HG03103 (cell line): Measurements from ENCODE around the gene PHLPP1.
"Not testable (repeated sequence)": the region's sequence is repeated elsewhere in the genome, so short reads cannot be mapped to it uniquely, and the experiment has no call there.

Experiments
- ATAC-seq: cut with Tn5 transposase; IDR thresholded peaks from one replicate; pipeline ENCODE4 v1.9.1; 2021; ENCODE audit warnings: low read depth; ENCODE audit not compliant: unreplicated experiment

The PHLPP1 gene

DNA sequence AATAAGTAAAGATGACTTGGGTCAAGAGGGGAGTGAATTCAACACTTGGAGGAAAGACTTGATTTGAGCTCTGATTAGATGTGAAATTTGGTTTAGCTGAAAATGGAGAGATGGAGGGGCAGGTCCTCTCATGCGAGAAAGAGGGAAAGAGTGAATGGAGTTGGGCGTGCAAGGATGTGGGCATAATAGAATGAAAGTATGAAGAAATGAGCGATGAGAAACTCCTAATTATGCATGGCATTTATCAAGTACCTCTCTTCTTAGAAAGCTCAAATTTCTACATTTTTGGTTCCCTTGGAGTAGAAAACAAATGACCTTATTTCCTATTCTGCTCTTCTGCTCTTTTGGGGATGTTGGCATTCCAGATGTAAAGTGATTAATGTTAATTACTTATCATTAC lies 161.5 kb downstream of the PHLPP1 start:
- no peak for ATAC-seq

DNA sequence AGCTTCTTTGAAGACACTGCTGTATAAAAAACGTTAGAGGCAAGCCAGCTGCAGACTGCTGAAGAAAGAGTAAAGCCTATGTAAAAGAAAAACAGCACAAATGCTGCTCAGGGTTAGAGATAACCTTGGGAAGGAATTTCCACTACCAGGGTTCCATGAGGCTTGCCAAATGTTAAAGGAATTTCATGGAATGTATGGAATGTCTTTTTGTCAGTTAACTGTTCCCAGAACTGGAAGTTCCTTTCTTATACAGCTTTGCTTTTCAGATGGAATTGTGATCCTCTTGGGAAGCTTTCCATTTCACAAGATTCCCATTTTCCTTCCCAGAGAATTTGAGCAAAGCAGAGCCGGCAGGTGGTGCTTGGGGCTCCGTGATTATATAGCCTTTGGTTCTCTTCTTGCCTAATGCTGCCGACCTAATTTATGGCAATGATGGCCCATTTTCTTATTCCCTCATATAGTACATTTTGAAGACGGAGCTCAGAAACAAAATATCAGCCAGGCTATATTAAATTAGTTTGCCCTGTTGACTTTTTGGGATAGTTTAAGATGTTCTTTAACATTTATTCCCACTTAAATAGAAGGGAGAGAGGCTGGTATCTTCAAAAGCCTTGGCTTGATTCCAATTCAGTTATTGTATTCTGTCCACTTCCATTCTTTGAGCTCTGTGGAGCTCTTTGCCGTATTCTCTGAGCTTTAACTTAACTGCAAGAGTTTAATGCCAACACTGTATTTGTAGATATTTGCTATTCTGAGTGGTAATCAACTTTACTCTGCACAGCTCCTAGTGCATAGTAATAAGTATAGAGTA lies 162.3 kb downstream of the PHLPP1 start:
- ATAC-seq = no peak

DNA sequence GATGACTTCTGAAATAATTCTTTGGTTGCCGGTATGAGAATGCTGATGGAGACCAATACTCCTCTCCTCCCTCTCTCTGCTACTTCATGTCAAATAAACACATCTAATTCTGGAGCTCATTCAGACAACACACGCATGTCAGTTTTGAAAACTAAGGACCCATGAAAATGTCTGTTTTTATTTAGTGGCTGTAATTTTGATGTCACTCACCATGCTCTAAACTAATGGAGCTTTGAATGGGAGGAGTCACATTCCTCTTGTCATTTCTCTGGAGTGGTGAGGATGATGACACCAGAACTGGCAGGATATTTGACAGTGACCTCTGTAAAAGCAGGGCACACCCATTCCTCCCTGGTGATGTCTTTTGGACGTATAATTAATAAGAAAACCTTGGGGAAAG lies 163.0 kb downstream of the PHLPP1 start:
- no peak for ATAC-seq

DNA sequence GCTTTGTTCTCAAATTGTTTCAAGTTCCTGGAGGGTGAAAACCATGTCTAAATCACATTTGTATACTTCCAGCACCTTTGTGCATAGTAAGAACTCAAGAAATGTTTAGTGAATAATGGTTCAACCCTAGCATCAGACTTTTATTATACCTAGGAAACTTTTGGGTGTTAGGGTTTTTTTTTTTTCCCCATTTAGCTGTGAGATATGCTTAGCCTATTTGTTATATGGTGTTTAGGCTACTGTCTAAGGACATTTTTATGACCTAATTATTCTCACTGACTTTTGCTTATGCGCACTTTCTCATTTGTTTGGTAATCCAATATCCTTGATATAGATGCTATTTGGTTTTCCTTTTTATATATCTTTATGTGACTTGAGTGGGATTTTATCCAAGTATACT lies 164.7 kb downstream of the PHLPP1 start:
- ATAC-seq = no peak

DNA sequence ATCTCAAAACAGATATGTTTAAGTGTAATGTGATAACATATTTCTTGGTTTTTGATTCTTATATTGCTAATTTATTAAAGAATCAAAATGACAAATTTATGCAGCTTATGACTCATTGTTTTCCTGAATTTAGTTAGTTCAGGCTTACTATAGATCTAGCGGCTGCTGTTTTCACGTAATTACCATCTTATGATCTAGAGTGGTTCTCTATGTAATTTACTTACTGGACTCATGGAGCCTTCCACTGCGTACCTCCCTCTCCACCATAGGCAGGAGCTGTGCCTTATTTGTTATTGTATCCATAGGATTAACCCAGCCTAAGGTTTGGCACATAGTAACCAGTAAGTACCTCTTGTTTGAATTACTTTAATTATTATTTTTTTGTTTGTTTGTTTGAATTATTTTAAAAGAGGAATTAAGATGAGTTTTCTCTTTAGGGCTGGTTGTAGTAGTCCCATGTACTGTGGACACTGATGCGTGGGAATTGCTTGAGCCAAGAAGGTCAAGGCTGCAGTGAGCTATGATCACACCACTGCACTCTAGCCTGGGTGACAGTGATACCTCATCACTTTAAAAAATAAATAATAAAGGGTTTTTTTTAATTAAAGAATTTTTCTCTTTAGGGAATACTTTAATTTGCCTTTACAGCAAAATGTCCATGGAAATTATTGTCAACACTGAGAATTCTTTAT lies 165.5 kb downstream of the PHLPP1 start:
- no peak for ATAC-seq

DNA sequence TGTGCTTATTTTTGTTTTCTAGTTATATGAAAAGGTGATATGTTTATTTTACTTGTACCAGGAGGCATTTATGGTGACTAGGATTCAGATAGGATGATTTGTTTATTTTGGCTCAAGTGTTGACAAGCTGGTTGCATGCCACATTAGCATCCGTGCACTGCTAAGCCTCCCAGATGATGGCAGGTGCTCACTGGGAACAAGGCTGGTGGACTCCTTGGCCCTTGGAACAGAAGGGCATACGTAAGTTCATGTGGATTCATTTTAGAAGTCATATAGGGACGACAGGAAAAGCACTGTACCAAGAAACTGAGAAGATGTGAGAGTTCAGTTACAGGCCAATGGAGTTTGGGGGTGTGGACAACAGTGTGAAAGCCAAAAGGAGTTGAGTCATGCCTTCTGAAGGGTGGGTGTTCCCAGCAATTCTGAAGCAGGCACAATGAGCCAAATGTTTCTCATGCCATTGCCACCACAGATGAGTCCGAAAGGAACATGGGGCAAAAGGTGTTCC lies 166.2 kb downstream of the PHLPP1 start:
- no peak for ATAC-seq

DNA sequence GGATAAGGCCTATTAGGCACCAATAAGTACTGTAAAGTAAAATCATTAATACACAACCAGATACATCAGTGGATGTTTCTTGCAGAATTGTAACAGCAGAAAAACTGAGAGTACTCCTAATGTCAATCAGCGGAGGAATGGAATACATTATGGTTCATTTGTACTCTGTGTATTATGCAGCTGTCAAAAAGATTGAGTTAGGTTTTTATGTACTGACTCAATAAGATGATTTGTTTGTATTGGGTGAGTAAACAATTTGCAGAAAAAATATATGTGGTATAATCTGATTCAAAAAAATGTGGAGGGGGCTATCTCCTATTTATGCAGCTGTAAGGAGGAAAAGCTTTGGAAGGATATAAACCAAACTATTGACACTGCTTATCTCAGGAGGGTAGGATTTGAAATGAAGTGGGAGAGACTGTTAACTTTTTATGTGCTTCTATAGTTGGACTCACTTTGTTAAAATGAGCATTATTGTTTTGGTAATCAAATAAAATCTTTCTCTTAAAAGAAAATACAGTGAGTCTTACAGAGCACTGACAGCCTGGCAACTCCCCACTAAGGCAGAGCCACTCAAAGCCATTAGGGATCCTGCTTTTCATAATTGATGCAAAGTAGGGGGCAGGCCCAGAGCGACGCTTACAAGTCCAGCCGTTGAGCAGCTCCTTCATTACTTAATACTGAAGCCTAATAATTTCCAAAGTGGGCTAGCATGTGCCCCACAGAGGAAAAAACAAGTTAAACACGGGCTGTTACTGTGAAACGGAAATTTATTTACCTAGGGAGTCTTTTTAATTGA lies 168.8 kb downstream of the PHLPP1 start:
- ATAC-seq = no peak

DNA sequence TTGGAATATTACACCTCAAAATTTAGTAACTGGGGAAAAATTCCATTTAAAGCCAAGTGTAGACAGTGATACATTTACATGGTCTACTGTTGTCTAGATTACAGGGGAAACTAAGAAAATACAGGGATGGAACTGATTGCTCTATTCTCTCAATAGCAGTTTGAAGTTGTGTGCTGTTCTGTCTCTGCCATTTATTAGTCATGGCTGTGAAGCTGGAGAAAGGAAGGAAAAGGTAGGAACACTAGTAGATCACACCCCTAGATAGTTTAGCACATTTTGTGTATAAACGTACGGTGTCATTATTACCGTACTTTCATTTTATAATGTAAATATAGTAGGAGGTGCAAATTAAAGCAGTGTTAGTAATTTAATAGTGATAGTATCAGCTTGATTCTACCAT lies 170.5 kb downstream of the PHLPP1 start:
- ATAC-seq = no peak

DNA sequence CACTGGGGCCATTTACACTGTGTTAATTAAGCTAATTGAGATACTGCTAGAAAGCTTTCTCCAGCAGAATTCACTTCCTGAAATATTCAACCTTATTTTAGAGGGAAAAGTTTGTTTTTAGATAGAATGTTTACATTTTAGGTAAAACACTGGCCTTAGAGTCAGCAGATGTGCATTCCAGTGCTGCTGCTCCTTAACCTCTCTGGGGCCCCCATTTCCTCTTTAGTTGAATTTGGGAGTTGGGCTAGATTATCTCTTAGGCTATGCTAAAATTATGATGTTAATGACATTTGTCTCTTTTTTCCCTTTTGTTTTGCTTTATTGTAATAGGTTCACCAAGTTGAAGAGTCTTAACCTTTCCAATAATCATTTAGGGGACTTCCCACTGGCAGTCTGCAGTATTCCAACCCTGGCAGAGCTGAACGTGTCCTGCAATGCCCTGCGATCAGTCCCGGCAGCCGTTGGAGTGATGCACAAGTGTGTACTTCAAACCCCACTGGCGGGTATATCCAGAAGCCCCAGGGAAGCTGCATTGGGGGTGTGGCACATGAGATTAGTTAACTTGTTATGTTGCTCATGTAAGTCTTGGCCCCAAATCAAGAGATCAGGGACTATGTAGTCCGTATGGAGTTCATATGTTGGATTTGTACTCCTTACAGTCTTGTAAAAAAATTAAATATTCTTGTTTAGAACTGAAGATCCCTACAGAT lies 179.5 kb downstream of the PHLPP1 start:
- no peak for ATAC-seq

DNA sequence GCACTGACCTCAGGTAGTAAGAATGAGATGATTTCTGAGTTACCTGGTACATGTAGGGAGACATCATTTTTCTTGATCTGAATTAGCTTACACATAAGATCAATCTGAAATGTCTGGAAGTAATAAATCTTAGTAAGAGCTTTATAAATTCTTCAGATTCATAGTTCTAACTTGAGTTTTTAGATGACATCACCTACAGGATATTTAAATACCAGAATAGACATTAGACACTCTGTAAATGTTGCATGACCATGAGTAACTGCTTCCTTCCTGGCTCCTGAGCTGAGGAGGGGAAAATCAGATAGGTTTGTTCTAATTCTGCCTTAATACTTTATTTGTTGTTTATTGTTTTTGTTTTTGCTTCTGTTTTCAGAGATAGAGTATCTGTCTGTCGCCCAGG lies 181.8 kb downstream of the PHLPP1 start:
- no peak for ATAC-seq

DNA sequence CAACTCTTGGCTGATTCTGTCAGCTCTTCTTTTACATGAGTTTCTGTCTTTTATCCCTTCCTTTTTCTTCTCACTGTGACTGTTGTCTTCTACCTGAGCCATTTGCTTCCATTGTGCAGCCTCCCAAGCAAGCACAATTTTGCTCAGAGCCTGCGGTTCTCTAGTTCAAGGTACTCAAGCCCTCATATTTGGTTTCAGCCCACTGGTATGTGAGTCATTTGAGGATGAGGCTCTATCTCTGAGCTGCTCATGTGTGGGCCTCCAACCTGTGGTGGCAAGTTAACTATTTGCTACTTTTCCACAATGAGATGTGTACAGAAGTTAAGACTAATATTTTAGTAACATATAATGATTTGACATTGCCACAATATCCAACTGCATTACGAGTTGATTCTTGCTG lies 183.0 kb downstream of the PHLPP1 start:
- ATAC-seq = peak; percentile 82

DNA sequence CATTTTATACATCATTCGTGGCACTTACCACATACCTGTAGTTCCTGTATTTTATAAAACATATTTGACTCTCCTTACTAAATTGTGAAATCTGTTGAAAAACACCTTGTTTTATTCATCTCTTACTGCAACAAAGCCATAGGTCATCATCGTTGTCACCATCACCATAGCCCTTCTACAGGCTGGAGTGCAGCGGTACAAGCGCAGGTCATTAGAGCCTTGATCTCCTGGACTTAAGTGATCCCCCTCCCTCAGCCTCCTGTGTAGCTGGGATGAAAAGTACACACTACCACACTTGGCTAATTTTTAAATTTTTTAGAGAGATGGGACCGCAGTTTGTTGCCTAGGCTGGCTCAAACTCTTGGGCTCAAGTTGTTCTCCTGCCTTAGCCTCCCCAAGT lies 184.2 kb downstream of the PHLPP1 start:
- ATAC-seq = no peak

DNA sequence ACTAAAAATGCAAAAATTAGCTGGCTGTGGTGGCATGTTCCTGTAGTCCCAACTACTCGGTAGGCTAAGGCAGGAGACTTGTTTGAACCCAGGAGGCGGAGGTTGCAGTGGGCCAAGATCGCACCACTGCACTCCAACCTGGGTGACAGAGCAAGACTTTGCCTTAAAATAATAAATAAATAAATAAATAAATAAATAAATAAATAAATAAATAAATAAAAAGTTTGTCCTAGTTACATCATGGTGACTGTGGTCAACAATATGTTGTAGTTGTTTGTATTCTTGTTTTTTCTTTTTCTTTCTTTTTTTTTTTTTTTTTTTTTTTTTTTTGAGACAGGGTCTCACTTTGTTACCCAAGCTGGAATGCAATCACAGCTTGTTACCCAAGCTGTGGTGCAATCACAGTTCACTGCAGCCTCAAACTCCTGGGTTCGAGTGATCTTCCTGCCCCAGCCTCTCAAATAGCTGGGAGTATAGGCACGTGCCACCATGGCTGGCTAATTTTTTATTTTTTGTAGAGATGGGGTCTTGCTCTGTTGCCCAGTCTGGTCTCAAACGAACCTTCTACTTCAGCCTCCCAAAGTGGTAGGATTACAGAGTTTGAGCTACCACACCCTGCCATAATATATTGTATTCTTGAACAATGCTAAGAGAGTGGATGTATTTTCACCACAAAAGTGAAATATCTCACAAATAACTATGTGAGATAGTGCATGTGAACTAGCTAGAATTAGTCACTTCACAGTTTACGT lies 185.0 kb downstream of the PHLPP1 start:
- ATAC-seq = no peak

DNA sequence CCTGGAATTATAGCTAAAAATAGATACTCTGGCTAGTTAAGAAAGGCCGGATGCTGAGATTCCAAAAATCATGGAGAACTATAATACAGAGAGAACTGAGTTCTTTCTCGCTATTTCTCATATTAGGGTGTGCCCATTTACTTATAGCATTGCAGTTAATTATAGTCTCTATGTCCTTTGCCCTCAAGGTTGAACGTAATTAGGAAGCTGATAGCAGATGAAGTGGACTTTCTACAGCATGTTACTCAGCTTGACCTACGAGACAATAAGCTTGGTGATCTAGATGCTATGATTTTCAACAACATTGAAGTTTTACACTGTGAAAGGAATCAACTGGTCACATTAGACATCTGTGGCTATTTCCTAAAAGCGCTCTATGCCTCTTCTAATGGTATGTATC lies 187.4 kb downstream of the PHLPP1 start:
- ATAC-seq = no peak

DNA sequence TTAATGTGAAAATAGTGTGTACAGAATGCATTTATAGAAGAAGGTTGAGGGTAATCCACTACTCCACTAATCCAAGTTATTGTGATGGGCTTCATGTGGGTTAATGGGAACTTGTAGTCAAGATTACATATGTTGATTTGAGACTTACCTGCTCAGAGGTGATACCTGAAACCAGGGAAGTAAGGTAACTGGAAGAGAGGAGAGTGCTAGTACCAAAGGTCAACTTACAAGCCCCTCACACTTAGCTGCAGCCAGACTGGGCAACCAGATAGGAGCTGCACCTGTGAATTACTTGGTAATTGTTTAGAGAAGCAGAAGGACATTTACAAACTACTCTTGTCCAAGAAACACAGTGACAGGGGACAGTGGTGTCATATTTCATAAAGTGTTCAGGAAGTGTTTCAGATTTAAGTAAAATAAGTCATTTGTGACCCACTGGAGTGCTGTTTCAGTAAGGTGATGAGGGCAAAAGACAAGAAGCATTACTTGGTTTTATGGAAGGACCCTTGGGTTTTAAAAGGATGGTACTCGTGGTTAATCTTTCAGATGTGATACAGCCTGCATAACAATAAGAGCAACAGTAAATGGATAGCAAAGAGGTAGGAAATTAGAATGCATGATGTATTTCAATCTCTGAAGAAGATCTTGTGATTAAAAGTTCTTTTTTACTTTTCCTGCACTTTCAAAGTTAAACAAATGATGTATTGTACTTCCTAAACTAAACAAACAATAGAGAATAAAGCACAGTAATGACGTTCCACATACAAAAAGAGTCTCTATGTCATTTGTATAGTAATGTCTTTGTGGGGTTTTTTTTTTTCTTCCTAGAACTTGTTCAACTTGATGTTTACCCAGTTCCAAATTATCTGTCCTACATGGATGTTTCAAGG lies 189.3 kb downstream of the PHLPP1 start:
- no peak for ATAC-seq

DNA sequence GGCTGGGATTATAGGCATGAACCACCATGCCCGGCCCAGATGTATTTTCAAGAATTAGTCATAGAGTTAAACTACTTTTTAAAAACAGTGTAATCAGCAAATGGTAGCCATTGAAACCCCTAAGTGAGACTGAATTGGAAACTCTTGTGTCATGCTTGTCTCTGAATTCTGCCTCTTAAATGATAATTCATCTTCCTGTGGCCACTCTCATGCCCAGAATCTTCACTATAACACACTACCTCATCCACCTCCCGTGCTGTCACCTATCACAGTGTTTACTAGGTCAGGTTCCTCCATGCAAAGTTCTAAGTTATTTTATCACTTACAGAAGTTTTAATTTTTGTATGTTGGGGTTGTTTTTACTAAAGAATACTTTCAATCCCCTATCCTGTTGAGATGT lies 197.5 kb downstream of the PHLPP1 start:
- no peak for ATAC-seq

DNA sequence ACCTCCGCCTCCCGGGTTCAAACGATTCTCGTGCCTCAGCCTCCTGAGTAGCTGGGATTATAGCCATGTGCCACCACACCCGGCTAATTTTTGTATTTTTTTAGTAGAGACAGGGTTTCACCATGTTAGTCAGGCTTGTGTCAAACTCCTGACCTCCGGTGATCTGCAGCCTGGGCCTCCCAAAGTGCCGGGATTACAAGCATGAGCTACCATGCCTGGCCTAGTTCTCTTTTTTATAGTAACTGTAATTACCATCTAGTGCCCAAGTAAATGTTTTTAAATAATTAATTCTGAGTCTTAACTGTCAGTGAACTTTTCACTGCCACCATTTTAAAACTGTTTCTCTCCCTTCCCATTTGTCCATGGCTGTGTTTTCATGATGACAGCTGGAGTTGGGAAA lies 198.5 kb downstream of the PHLPP1 start:
- ATAC-seq = not testable (repeated sequence)

DNA sequence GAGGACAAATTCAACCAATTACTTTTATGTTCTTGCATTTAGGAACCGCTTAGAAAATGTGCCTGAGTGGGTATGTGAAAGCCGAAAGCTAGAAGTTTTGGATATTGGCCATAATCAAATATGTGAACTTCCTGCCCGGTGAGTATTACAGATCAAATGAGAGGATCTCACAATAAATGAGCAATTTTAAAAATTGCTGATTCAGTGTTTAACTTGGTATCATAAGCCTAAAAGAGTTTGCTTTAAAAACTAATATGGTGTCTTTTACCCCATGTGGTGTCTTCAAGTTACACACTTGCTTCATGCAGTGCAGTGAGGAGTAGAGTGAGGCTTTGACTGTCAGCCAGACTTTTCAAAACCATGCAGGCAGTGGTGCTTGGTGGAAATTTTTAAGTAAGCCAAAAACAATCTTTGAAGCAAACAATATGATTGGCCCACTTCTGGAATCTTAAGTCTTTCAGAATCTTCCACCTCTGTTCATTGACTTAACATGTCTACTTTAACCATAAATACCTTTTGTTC lies 199.6 kb downstream of the PHLPP1 start:
- no peak for ATAC-seq

DNA sequence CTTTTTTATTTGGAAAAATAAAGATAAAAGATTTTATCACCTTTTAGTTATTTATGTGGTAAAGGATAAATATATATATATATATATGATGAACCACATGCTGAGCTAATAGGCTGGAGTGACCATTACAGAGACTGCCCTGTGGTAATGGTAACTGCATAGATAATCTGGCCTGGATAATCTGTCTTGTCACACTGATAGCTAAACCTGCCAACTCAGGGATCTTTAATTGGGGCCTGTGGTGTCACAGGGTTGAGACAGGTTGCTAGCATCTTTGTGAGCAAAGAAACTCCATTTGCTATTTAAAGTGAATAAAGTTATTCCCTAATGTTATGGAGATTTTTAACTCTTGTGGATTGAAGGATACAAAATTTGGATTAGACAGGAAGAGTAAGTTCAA lies 203.0 kb downstream of the PHLPP1 start:
- ATAC-seq = no peak
